Testis (tissue), 3 donors: ENCODE results near the gene KATNBL1. TPM values are rescaled to one million over a fixed set of nuclear protein-coding genes. Genes with fewer than 3 reads are reported as not detected.

ENCODE experiments used
- DNase-seq: peaks from one replicate; pipeline ENCODE4 v3.0.0-alpha.2; 2019
- H3K27ac ChIP-seq, 2 donors: fragments of 200-600 bp; sonication (generic); one replicate each; pipeline ENCODE4 v1.5.1; 2019
- H3K27me3 ChIP-seq: fragments of 200-600 bp; sonication (generic); one replicate; pipeline ENCODE4 v1.5.1; 2019
- H3K36me3 ChIP-seq: fragments of 200-600 bp; sonication (generic); one replicate; pipeline ENCODE4 v1.5.1; 2017; ENCODE audit warnings: low read depth; ENCODE audit errors: missing control alignments
- H3K4me1 ChIP-seq: fragments of 200-600 bp; sonication (generic); one replicate; pipeline ENCODE4 v1.5.1; 2019
- H3K4me3 ChIP-seq, 2 donors: fragments of 200-600 bp; sonication (generic); one replicate each; pipeline ENCODE4 v1.5.1; 2017 to 2019
- H3K9me3 ChIP-seq: fragments of 200-600 bp; sonication (generic); one replicate; pipeline ENCODE4 v1.5.1; 2017
- CTCF ChIP-seq, 3 experiments: fragments of 450-650 bp in 2 of 3; fragments of 200-600 bp in 1 of 3; sonication (generic) in 1 of 3; IDR thresholded peaks; one replicate each; pipeline ENCODE4 v1.5.1; 2016 to 2019; ENCODE audit warnings: antibody characterized with exemption in 3 of 3, mild to moderate bottlenecking in 2 of 3, moderate library complexity in 1 of 3
- POLR2A ChIP-seq: fragments of 450-650 bp; IDR thresholded peaks from one replicate; pipeline ENCODE4 v1.6.1; 2017; ENCODE audit warnings: antibody characterized with exemption, mild to moderate bottlenecking, moderate library complexity
- WGBS, 2 donors: methylation state at CpG; one replicate each; pipeline ENCODE4 v1.1.5; 2018; 5-methylcytosine and 5-hydroxymethylcytosine counted together
- intact Hi-C: fragments of 100-400 bp; cut with DNase I; formaldehyde crosslinking; loops from one replicate; pipeline ENCODE4 v1.15.1; 2023; ENCODE audit warnings: low total_unique reads
- polyA plus RNA-seq: library from polyadenylated mRNA; stranded (reverse); fragments of 350-450 nt; fragmentation: Illumina TruSeq; extraction: RNeasy Lipid Tissue Mini Kit (QIAGEN cat#74804); gene quantifications from one replicate; pipeline ENCODE4 v1.2.3, GENCODE V29; 2014; ENCODE audit warnings: low read depth, low replicate concordance; ENCODE audit not compliant: insufficient read depth
- total RNA-seq, 2 donors: library from RNA; depleted of rRNA; stranded (reverse); fragments of >200 nt; gene quantifications; one replicate each; pipeline ENCODE4 v1.2.3, GENCODE V29; 2016

KATNBL1 gene
- total and polyA plus RNA-seq, 3 donors from 2014 or later, result 31.3 to 107 (median 83.7) TPM

DNA sequence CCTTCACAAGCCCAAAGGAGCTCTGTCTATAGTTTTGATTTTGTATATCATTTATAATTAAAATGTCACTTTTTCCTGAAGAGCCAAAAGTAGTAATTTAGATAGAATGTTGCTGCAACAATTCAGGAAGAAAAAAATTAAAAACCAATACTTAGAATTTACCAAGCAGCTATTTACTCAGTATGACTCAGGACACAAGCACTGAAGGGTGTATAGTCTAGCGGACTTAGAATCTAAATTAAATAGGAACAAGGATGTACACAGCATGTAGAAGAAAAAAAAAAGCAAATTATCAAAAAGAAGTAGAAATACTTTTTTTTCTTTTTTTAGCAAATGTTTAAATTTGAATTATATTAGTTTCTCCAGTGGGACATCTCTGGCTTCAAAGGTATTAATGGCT lies 76.4 kb downstream of the KATNBL1 start:
- no peak for DNase-seq
- TF ChIP-seq POLR2A, result no peak
- no peak for TF ChIP-seq CTCF (IDR thresholded peaks at IDR 0.05)
- H3K36me3 ChIP-seq, result no peaks in the 10 kb centered on the region
- H3K4me3 ChIP-seq, result no peak overlapping the region
- H3K4me1 ChIP-seq, result peaks cover 5% of the 10 kb centered on the region
- WGBS, 2 donors, result 93 to 98% methylated on average over 1 of the region's 1 CpG
- no peaks in the 10 kb centered on the region for H3K9me3 ChIP-seq
- intact Hi-C loops, result no loop called here
- no peak overlapping the region for H3K27ac ChIP-seq
- H3K27me3 ChIP-seq, result no peaks in the 10 kb centered on the region

DNA sequence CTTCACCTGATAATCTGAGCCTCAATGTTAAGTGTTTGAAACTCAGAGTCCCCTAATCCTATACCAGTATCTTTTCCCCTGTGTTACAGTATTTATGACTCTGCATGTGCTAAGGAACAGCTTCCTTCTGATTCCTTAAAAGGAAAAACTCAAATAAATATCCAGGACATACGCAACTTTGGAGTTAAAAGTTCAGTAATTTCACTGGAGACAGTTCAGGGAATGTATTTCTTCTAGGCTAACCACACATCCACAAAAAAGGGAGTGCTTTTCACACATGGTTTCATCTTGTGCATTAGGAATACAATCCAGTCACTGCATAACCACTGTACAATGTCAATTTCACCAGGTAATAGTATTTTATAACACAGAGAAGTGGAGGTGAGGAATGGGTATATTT lies 77.0 kb downstream of the KATNBL1 start:
- peaks cover 5% of the 10 kb centered on the region for H3K4me1 ChIP-seq
- H3K4me3 ChIP-seq, result no peak overlapping the region
- H3K27ac ChIP-seq, result no peak overlapping the region
- H3K36me3 ChIP-seq, result no peaks in the 10 kb centered on the region
- intact Hi-C loops, result no loop called here
- 94 to 95% methylated on average over 1 of the region's 1 CpG for WGBS, 2 donors
- no peaks in the 10 kb centered on the region for H3K27me3 ChIP-seq
- H3K9me3 ChIP-seq, result no peaks in the 10 kb centered on the region
- TF ChIP-seq POLR2A, result no peak
- TF ChIP-seq CTCF (IDR thresholded peaks at IDR 0.05), result no peak
- no peak for DNase-seq

DNA sequence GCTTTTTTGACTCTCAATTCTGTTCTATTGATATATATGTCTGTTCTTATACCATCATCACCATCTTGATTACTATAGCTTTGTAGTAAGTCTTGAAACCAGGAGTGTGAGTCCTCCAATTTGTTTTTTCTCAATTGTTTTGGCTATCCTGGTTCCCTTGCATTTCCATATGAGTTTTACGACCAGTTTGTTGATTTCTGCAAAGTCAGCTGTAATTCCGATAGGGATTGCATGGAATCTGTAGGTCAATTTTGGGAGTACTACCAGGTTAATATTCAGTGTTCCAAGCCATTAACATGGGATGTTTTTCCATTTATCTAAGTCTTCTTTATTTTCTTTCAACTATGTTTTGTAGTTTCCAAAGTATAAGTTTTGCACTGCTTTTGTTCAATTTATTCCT lies 81.0 kb downstream of the KATNBL1 start:
- Histone ChIP-seq H3K36me3 (no peaks in the 10 kb centered on the region), H3K27me3 (no peaks in the 10 kb centered on the region), H3K4me1 (no peaks in the 10 kb centered on the region), H3K9me3 (no peaks in the 10 kb centered on the region), H3K27ac (no peak overlapping the region), H3K4me3 (no peak overlapping the region)
- DNase-seq, result no peak
- WGBS, 2 donors, result 44 to 46% methylated on average over 2 of the region's 2 CpGs
- TF ChIP-seq CTCF (IDR thresholded peaks at IDR 0.05) (no peak), POLR2A (no peak)
- intact Hi-C loops, result no loop called here

GRCh38 chr15:34126522-34126921 lies 83.4 kb downstream of the KATNBL1 start:
- DNase-seq, result no peak
- H3K9me3 ChIP-seq, result no peaks in the 10 kb centered on the region
- no peak overlapping the region for H3K27ac ChIP-seq
- H3K27me3 ChIP-seq, result no peaks in the 10 kb centered on the region
- H3K36me3 ChIP-seq, result no peaks in the 10 kb centered on the region
- no peaks in the 10 kb centered on the region for H3K4me1 ChIP-seq
- no peak overlapping the region for H3K4me3 ChIP-seq
- TF ChIP-seq CTCF (IDR thresholded peaks at IDR 0.05) (no peak), POLR2A (no peak)
- intact Hi-C loops, result no loop called here

- no peak overlapping the region for H3K4me3 ChIP-seq
- no peak overlapping the region for H3K27ac ChIP-seq
- DNase-seq, result no peak
- 58 to 59% methylated on average over 1 of the region's 1 CpG for WGBS, 2 donors
- no peaks in the 10 kb centered on the region for H3K36me3 ChIP-seq
- no peak for TF ChIP-seq POLR2A
- no peak for TF ChIP-seq CTCF (IDR thresholded peaks at IDR 0.05)
- intact Hi-C loops, result no loop called here
- H3K4me1 ChIP-seq, result no peaks in the 10 kb centered on the region
- no peaks in the 10 kb centered on the region for H3K9me3 ChIP-seq
- no peaks in the 10 kb centered on the region for H3K27me3 ChIP-seq
Observed at GRCh38 chr15:34125945-34126344, 84.0 kb downstream of the KATNBL1 start.
